GM21825 (cell line): ENCODE measurements around the gene RALA.
"Not testable (repeated sequence)": the region's sequence is repeated elsewhere in the genome, so short reads cannot be mapped to it uniquely, and the experiment has no call there.

Source experiments
- ATAC-seq: cut with Tn5 transposase; IDR thresholded peaks from one replicate; pipeline ENCODE4 v1.9.1; 2021; ENCODE audit warnings: mild to moderate bottlenecking, moderate library complexity; ENCODE audit not compliant: unreplicated experiment

RALA gene

DNA sequence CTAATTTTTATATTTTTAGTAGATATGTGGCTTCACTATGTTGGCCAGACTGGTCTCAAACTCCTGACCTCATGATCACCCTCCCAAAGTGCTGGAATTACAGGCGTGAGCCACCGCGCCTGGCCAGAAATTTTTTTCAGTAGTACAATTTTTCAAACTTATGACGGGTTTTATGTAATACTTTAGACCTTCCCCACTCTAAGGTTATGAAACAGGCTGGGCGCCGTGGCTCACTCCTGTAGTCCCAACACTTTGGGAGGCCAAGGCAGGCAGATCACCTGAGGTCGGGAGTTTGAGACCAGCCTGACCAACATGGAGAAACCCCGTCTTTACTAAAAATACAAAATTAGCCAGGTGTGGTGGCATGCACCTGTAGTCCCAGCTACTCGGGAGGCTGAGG lies 56.5 kb downstream of the RALA start:
- not testable (repeated sequence) for ATAC-seq

DNA sequence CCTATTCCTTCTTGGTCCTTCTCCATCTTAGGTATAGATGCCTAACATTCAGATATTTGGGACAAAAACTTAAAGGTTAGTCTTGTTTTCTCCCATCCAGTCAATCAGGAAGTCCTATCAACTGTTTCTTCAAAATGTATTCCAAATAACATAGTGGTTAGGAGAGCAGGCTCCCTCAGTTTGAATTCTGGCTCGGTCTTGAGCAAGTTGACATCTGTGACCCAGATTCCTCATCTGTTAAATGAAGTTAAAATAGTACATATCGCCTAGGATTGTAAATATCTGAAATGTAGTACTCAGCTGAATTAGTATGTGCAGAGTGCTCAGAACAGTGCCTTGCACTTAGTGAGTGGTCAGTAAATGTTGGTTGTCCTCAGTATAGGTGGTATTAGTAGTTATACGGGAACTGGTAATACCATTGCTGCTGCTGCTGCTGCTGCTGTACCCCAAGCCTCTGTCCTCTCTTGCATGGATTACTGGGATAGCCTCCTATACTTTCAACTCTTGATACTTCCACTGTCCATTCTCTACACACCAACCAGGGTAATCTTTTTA lies 58.6 kb downstream of the RALA start:
- no peak for ATAC-seq

DNA sequence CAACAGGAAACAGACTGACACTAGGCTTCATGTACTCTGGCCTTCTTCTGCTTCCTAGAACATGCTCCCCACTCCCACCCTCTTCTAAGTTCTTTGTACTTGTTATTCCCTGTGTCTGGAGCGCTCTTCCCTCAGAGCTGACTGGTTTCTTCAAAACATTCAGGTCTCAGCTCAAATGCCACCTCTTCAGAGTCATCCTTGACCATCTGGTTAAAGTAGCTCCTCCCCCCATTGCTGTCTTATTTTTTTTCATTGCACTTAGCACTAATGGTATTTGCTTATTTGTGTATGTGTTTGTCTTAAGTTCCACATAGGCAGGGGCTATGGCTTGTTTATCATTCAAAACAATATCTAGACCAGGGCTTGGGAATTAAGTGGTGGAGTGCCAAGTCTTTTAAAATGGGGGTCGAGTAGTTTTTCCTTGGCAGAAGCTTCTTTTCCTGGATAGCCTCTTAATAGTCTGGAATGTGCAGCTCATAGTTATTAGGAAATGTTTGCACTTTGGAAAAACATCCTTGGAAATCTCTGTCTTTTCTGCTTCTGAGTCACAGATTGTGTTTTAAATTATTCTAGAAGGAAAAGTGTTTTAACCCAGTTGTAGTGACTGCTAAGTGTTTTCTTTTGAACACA lies 60.0 kb downstream of the RALA start:
- no peak for ATAC-seq

GRCh38 chr7:39686261-39686924 lies 63.0 kb downstream of the RALA start:
- peak; percentile 59 for ATAC-seq

GRCh38 chr7:39688611-39689480 lies 65.5 kb downstream of the RALA start:
- no peak for ATAC-seq

DNA sequence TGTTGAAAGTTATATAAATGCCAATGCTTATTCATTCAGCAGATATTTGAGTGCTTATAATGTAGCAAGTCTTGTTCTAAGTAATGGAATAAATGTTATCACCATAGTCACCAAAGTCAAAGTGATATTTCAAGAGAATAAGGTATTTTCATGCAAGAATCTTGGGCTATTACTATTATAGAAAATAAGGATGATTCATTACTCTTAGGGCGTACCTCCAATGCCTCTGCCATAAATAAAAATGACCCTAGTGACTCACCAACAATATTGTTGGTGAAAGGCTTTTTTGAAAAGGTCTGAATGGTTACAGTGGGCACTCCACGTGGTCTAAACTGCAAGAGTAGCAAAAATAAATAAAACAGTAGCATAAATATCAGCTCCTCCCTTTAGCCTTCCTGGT lies 68.4 kb downstream of the RALA start:
- no peak for ATAC-seq

GRCh38 chr7:39693086-39693485 lies 69.7 kb downstream of the RALA start:
- not testable (repeated sequence) for ATAC-seq

DNA sequence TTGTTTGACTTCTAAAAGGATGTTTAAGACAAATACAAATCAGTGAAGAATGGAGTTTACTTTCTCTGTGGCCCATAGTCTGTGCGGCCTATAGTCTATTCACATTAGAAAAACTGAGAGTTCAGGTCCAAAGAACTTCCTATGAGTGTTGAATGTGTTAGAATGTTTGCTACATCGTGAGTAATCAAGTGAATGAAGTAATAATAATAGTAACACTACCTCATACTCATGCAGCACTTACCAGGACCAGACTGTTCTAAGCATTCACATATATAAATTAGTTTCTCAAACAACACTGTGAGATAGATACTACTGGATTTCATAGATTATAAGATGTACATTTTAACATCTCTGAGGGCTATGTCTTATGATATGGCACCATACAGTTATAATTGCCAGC lies 70.4 kb downstream of the RALA start:
- ATAC-seq, result no peak

DNA sequence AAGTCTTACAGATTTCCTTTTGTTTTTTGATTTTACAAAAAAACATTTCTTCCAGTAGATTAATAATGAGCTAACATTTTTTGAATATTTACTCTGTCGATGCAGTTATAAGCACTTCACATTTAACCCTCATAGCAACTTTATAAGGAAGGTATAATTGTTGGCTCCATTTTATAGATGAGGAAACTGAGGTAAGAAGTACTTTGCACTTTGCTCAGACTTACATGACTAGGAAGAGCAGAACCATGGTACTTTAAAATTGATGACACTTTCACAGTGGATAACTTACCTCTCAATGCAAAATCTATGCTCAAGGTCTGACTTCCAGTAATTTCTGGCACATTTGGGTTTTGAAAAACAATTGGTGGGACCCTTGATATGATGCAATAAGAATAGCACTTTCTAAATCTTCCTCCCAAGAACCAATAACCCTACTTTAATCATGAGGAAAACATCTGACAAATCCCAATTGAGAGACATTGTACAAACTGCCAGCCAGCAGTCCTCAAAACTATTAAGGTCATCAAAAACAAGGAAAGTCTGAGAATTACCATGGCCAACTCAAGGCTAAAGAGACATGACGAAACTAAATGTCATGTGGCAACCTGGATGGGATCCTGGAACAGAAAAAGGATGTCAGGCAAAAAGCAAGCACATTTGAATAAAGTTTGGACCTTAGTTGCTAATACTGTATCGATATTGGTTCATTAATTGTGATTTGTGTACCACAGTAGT lies 72.6 kb downstream of the RALA start:
- no peak for ATAC-seq

GRCh38 chr7:39696631-39697030 lies 73.3 kb downstream of the RALA start:
- ATAC-seq, result no peak

- no peak for ATAC-seq
Measured at GRCh38 chr7:39697483-39697882, 74.1 kb downstream of the RALA start.

DNA sequence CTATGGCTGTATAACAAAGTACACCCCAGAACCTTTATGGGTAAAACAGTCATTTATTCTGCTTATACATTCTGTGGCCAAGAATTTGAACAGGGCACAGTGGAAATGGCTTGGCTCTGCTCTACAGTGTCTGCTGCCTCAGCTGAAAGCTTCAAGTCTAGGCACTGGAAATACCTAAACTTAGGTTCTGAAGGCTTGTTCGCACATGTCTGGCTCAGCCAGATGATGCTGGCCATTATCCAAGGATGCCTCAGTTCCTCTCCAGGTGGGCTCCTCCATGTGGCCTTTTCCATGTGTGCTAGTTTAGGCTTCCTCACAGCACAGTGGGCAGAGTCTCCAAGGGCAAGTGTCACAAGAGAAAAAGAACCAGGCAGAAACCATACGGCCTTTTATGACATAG lies 76.8 kb downstream of the RALA start:
- no peak for ATAC-seq

DNA sequence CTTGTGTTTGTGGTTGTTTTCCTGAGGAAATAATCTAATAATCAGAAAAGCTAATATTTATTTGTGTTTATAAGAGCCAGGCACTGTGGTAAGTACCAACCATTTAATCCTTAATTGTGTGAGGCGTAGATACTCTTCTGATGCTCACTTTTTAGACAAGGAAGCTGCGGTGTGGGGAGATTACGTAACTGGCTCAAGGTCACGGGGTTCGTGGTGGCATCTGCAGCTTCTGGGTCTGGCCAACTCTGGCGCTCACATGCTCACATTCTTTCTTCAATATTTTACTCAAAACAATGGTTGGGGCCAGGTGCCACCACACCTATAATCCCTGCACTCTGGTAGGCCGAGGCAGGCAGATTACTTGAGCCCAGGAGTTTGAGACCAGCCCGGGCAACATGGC lies 77.6 kb downstream of the RALA start:
- ATAC-seq, result no peak

DNA sequence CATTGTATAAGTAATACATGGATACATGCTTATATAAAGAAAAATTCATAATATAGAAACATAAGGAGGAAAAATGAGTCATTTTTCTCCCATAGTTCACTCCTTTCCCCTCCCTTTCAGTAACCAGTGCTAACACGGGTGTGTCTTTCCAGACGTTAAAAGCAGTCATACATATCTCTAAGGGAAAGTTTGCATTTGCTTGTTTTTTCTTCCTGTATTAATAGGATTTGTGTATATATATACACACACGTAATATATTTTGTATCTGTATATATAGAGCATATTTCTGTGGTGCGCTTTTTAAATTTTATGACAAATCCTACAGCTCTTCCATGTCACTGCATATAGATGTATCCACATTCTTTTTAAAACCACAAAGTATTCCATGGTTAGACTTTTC lies 78.8 kb downstream of the RALA start:
- ATAC-seq, result no peak

DNA sequence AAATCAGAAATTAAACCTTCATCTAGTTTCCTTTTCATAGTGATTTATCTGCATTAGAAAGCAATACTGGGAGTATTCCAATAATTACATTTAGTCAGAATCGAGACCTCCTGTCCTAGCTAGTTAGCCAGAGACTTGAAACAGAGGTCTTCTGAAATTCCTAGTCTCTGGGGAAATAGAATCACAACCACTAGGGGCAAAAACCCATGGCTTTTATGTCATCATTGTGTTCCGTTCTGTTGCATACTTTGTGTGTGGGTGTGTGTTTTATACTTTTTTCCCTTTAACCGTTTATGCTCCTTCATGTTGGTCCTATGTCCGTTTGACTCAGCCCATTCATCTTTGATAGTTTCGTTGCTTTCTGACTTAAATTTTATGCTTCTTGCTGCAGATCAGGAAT lies 79.8 kb downstream of the RALA start:
- ATAC-seq, result no peak

DNA sequence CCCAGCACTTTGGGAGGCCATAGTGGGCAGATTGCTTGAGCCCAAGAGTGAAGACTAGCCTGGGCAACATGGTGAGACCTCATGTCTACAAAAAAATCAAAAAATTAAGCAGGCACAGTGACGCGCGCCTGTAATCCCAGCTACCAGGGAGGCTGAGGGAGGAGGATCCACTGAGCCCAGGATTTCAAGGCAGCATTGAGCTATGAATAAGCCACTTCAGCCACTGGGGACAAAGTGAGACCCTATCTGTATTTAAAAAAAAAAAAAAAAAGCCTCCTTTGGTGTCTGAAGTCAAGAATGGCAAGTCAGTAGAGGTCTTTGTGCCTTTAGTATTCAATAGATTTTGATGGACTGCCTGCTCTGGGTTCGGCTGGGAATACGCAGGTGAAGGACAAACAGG lies 85.7 kb downstream of the RALA start:
- no peak for ATAC-seq

DNA sequence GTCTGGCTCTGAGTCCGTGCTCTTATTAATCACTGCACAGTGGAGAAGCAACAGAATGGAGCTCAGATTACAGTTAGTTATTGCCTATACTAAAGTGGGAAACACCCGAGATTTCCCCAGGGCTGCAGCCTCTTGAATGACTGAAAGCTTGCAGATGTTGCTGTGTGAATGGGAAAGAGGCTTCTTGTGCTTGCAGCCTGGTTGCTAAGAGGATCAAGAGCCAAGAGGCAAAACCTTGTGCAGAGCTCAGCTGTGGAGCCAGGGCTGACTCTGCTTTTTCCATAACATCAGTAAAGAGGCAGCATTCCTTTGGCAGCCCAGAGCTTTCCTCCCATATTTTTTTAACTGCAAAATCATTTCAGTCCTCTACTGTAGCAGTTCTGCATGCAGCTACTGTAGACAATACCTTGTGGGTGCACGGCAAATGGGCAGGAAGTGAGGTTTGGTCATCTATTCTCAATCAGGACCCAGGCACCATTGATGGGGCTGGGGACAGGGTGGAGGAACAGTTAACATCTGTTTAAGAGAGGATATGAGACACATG lies 86.5 kb downstream of the RALA start:
- peak; percentile 53 for ATAC-seq

DNA sequence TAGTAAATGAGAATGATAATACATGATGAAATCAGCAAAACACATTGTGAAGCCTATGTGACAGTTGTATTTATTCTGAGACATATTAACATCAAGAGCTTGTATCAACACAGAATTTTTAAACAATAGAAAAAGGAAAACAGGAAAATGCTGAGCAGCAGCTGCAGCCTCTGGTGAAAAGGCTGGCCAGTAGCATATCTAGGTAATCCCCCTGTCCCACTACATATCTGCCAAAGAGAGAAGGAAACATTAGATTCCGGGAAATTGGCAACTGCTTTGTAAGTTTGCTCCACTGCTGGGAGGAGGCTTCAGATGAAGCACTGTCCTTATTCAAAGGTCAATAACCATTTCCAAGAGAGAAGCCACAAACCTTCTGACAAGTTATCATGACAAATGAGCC lies 89.4 kb downstream of the RALA start:
- no peak for ATAC-seq

GRCh38 chr7:39714447-39715091 lies 91.2 kb downstream of the RALA start:
- no peak for ATAC-seq

GRCh38 chr7:39720586-39720985 lies 97.2 kb downstream of the RALA start:
- no peak for ATAC-seq
